Jurkat, Clone E6-1 (cell line): ENCODE data around the gene ZNF296.
A peak's percentile ranks its signal among the peaks of the same experiment; 100 is the strongest.

Experiments
- DNase-seq: peaks from one replicate; pipeline ENCODE4 v3.0.0-alpha.2; 2011; ENCODE audit warnings: low read depth, low spot score
- H3K4me3 ChIP-seq: 2 replicates; pipeline ENCODE4 v1.5.1; 2011; ENCODE audit warnings: mild to moderate bottlenecking, low read length, control low read depth, moderate library complexity

ZNF296 gene

DNA sequence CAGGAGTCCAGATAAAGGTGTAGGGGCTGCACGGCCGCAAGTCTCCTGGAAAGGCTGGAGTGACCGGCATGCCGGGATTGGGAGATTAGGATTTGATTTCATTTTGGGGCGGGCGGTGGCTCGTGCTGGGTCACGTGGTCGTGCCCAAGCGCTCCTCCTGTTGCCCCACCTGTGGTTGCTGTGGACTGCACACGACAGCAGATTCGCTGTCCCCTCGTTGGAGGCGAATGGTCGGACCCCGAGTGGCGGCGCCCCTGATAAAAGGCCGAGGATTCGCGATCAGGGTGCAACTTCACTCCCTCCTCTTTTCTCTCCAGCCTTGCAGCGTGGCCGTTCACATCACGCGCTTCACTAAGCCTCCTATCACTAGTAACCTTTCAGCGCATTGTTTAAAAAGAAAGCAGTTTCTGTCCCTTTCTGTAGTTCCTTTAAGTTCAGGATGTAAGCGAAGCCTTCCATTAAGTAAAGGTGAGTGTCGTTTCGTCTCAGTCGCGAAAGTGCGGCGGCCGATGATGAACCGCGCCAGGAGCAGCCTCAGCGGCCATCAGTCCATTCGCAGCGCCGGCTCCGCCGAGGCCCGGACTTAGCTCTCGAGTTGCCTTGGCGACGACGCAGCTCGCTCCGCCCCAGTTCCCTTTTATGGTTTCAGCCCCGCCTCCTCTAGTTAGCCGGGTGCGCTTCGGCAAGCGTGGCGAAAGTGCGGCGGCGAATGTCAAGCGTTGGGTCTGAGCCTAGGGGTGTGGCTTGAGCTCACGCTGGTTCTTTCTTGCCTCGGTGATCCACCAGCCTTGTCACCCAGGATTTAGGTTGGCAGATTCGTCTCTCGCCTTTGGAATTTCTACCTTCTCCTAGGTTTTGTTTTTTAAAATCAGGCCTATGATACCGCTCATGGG lies 15.0 kb upstream of the ZNF296 start:
- peak; percentile 82 for DNase-seq
- peak overlapping the region; percentile 88 for H3K4me3 ChIP-seq

DNA sequence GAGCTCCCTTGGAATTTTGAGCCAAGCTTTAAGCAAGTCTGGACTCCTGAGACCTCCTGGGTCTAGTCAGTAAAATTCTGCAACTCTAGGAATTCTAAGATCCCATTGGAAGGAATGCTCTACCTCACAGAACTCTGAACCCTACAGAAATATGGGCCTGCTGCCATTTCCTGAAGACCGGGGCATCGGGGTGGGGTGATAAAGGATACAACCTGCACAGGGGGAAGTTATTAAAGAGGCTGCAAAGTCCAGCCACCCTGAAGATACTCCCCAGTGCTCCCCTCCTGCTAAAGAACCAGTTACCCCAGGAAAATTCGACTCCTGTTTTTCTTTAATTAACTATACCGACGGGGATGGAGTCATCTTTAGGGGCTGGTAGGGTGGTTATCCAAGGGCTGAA lies 14.3 kb upstream of the ZNF296 start:
- no peak overlapping the region for H3K4me3 ChIP-seq
- DNase-seq: no peak

DNA sequence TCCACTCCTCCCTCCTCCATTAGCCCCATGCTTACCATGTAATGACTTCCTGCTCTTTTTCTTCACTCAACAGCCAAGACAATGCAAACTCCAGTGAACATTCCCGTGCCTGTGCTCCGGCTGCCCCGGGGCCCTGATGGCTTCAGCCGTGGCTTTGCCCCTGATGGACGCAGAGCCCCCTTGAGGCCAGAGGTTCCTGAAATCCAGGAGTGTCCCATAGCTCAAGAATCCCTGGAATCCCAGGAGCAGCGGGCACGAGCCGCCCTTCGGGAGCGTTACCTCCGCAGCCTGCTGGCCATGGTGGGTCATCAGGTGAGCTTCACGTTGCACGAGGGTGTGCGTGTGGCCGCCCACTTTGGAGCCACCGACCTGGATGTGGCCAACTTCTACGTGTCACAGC lies 13.8 kb upstream of the ZNF296 start:
- H3K4me3 ChIP-seq: no peak overlapping the region
- DNase-seq: no peak

DNA sequence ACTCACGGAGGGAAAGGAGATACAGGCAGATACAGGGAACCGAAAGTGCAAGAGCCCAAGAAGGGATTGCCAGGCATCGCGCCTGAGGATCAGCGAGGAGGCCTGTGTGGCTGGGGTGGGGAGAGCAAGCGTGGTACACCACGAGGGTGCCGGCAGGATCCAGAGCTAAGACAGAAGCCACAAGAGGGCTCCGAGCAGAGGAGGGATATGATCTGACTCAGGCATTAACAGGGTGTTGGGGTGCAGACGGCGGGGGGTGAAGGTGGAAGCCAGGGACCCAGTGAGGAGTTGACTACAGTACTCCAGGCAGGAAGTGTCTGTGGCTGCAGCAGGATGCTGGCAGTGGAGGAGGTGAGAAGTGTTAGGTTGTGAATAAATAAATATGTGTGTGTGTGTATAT lies 11.3 kb upstream of the ZNF296 start:
- peak; percentile 51 for DNase-seq
- no peak overlapping the region for H3K4me3 ChIP-seq

DNA sequence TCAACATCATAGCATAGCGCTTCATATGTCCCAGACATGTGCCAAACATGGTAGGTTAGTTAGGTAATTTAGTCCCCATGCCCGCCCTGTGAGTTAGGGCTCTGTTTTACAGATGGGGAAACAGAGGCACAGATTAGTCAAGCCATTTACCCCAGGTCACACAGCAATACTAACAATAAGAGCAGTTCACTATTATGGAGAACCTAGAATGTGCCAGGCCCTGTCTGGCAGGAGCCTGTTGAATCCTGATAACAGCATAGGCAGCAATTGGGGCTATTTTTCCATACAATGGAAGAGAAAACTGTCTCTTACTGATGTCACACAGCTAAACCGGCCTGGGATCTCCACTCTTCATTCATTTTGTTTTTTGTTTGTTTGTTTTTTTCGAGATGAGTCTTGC lies 10.2 kb upstream of the ZNF296 start:
- DNase-seq: no peak
- H3K4me3 ChIP-seq: no peak overlapping the region

DNA sequence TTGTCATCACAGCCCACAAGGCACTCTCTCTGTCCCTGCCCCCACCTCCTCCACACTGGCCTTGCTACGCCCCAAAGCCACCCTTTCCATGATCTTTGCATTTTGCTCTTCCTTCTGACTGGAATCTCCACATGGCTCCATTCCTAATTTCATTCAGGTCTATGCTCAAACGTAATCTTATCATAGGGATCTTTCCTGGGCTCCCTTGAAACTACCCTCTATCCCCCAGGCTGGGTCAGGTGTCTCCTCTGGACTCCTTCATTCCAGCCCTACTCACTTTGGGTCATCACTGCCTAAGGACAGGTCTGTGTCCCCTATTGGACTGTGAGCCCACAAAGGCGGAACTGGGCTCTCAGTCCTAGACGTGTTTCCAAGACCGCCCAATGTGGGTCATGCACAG lies 5.9 kb upstream of the ZNF296 start:
- H3K4me3 ChIP-seq: no peak overlapping the region
- DNase-seq: no peak

DNA sequence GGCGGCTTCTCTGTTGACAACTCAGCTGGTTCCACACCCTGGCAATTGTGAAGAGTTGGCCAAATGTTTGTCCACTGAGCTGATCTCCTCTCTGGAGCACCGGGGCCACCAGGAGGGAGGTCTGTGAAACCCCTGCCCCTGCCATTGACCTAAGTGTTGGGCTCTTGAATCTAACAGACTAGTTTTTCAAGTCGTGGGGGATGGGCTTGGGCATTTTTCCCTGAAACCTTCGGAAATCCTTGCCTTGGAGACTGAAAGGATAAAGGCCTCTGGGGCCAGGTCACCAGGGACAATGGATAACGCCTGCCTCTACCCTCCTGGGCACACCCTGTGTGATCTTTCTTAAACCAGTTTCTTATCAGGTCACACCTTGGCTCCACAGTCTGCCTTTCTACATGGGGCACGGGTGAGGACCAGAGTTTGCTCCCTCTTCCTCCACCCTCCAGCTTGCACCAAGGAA lies 3.7 kb upstream of the ZNF296 start:
- H3K4me3 ChIP-seq: peak overlapping the region; percentile 98
- DNase-seq: no peak

DNA sequence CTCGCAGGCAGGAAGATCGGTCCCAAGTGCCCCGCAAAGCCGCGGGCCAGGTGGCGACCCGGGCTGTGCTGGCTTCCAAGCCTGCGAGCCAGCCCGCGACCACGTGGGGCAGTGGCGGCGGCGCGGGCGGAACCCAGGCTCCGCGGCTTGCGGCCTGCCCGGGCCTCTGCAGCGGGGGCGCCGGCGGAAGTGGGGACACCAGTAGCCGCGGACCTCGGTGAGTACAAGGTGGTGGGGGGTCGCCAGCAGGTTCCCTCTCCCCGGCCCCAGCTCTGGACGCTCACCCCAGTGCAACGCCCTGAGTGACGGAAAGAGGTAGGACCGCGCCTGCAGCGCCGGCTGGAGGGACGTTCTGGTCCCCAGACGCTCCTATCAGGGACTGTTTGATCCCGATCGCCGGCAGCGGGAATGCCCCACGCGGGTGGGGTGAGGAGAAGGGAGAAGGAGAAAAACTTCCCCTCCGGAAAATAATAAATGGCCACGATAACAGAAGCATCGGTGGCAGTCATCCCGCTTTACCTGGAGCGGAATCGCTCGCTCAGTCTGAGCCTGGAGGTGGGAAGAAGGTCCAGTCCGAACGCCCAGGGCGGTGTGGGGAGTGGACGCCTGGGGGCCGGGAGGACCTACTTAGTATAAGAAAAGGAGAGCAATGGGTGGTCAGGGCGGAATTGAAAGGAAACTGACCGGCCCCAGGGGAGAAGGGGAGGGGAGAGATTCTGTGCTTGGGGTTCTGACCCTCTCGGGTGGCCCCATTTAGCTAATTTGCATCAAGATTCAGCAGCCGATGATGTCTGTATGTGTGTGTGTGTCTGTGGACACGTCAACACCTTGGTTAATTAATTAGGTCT lies 3.0 kb upstream of the ZNF296 start, which contains the start of gene GEMIN7:
GEMIN7 (plus strand) TSS at position 198 of the 848 bp plus-strand sequence. CDS start 10,855 bp downstream, outside the sequence.
- DNase-seq: peak; percentile 52
- H3K4me3 ChIP-seq: peak within 1 kb of the TSS; percentile 98

DNA sequence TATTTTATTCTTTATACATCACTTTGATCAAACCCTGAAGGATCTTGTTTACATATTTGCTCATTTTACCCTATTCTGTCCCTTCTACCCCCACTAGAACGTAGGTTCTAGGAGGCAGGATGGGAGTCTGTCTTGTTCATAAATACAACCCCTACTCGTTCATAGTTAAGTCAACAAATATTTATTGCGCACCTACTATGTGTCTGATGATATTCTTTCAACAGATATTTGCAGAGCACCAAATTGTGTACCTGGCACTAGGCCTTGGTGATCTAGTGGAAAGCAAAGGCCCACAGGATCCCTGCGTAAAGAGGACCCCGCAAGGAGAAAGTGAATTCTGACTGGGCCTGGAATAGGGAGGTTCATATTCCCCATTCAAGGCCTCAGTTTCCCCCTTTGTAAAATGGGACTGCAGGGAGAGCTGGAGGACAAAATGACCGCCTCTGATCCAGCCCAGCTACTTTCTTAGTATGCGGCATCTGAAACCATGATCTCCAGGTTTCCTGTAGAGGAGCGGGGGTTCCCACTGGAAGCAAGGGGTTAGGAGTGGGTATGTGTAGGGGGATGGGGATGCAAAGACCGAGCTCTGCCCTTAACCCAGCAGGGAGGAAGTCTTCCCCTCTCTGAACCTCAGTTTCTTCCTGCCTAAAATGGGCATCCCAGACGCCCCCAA lies 2.2 kb upstream of the ZNF296 start:
- peak overlapping the region; percentile 98 for H3K4me3 ChIP-seq
- no peak for DNase-seq

DNA sequence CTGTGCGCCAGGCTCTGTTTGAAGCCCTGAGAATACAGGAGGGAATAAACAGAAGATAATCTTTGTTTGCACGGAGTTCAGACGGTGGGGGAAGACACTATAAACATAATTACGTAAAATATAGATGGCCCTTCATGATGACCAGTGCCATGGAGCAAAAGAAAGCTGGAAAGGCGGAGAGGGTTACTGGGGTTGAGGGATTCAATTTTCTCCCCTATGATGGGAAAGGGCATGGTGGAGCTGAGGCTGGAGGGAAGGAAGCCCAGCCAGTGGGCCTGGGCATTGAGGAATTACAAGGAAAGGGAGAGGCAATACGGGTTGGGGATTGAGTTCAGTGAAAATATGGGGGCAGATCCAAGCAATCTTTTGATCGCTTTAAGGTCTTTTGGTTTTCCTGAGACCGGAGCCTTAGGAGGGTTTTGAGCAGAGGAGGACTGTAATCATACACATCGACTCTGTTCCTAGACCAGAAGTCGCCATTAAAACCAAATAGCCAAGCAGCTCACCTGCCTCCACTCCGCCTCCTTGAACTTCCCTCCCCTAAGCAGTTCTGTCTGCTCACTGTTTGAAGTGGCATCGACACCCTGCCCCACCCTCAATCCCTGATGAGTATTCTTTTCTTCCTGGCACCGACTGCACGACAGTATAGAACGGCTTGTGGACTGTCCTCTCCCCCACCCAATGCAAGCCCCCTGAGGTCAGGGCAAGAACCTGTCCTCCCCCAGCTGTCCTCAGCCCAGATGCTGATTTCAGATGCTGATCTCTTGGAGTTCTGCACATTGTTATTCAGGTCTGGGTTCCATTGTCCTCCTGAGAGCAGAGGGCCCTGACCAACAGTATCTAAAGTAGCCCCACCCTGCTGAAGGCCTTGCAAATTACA lies 813 bp upstream of the ZNF296 start:
- DNase-seq: no peak
- no peak overlapping the region for H3K4me3 ChIP-seq

DNA sequence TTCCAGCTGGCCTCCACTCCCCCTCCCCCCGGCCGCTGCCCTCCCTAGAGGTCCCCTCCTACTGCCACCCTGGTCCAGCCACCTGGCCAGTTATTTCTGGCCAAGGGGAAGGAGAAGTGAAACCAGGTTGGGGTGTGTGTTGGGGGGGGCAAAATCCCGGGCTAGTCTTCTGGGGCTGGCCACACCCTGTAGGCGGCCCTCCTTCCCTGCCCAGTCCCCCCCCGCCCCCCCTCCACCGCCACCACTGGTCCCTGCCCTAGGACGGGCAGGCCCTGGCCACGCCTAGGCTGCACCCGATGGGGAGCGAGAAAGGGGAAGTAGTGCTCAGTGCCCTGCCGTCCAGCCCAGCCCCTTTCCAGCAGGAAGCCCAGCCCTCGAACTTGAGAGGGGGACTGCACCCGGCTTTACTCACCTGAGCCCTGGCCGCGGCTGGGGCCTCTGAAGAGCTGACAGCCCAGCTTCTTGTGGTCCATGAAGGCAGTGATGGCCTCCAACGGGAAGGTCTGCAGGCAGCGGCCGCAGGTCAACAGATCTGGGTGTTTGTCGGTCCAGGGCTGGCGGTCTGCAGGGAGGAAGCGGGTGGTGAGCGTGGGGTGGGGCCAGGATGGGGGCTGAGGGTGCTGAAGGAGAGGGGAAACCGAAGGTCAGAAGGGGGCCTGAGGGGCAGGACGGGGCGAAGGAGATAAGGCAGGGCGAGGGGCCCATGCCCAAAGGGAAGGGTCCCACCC lies 813 bp downstream of the ZNF296 start:
- H3K4me3 ChIP-seq: no peak overlapping the region
- no peak for DNase-seq

DNA sequence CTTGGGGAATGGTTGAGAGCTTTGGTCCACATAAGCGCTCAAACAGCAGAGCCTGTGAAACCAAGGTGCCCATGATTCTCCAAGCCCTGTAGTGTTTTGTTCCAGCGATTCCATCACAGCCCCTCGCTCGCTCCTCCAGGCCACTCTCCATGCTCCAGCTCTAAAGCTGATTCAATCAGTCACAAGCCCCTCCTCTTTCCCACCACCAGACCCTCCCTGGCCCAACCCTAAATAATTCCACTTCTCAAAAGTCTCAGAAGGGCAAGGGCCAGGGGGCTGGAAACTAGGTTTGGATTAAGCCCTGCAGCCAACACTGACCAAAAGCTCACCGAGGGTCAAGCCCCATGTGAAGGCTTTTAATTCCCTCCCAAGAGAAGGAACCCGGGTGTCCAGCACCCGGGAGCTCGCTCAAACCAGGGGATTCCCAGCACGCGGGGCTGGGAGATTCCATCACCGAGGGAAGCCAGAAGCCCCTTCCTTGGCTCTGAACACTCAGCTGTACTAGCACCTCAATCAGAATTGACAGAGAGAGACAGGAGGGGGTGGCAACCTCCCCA lies 1.5 kb downstream of the ZNF296 start:
- H3K4me3 ChIP-seq: no peak overlapping the region
- DNase-seq: no peak

DNA sequence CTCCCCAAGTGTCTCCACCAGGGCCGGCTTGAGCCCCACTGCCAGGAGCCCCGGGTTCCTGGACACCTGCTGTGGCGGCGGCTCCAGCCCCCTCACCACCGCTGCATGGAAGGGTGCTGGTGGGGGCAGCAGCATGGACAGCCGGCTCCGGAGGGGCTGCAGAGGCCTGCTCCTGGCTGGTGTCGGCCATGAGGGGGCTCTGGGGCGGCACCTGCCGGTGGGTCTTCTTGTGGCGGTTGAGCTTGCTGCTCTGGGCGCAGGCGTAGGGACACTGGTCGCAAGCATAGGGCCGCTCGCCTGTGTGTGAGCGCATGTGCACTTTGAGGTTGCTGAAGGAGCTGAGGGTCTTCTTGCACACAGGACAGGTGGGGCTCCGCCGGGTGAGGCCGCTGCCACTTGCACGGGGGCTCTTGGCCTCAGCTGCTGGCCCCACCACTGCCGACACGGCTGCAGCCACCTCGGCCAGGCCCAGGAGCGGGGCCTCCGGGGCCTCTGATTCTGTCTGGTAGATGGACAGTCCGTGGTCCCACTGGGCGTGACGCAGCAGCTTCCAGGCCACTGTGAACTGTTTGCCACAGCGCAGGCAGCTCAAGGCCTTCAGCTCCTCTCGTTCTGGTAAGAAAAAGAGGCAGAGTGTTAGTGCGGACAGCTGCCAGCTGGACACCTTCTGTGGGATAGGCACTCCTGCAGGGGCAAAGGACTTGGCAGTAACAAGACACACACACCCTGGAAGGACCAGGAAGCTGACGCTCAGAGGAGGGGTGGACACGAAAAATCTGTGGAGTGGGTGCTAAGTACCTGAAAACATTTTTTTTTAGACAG lies 4.1 kb downstream of the ZNF296 start:
- H3K4me3 ChIP-seq: no peak overlapping the region
- DNase-seq: no peak

DNA sequence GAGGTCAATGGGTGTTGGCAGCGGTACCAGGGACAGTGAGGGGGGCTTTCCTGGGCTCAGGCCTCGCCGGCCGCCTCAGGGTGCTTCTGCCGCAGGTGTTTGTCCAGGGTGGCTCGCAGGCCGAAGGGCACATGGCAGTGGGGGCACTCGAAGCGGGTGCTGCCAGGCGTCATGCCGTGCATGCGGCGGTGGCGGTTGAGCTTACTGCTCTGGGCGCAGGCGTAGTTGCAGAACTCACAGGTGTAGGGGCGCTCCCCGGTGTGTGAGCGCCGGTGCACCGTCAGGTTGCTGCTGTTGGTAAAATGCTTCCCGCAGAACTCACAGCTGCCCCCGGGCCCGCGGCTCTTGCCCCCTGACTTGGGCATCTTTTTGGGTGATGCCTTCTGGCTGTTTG lies 4.7 kb downstream of the ZNF296 start:
- no peak overlapping the region for H3K4me3 ChIP-seq
- no peak for DNase-seq

DNA sequence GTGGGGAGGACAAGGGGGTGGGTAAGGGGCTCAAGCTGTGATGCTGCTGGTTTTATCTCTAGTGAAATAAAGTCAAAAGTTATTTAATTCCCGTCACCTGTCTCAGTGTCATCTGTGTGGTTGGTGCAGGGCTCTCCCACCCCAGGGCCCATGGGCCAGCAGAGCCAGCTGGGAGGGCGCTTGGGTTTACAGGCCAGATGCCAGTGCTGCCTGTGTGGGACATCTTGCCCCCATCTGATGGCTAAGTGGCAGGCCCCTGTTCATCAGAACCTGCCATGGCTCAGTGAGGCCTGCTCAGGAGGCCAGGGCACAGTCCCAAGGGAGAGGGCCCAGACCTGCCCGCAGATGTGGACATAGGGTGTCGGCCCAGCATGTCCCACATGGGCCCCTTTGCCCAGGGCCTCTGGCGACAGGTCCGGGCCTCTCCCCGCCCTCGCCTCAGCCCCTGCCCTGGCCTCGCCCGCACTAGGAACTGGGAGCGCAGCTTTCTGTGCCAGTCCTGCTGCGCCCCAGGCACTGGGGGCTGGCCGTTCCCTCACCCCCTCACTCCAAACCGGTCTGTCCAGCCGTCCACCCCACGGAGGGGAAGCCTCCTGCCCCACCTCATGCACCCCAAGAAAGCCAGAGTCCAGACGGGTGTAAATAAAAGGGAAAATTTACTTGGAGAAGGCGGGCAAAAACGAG lies 5.3 kb downstream of the ZNF296 start:
- H3K4me3 ChIP-seq: no peak overlapping the region
- DNase-seq: no peak

DNA sequence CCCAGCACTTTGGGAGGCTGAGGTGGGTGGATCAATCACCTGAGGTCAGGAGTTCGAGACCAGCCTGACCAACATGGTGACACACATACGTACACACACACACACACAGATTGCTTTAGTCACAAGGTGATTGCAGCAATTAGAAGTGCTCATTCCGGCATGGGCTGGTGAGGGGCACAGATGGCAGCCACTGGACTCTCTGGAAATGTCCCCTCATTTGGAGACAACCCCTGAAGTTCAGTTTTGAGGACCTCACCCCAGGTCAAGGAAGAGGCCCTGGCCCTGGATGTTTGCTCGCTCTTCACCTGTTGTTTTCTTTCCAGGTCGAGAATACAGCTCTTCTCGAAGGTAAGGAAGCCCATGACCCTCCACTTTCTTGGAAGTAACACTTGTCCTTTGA lies 6.1 kb downstream of the ZNF296 start:
- DNase-seq: no peak
- no peak overlapping the region for H3K4me3 ChIP-seq
